Immature natural killer cell (primary cell): ENCODE results near the gene SLC29A3. TPM values are rescaled to one million over a fixed set of nuclear protein-coding genes. Genes with fewer than 3 reads are reported as not detected.
"Not testable (repeated sequence)": the region's sequence is repeated elsewhere in the genome, so short reads cannot be mapped to it uniquely, and the experiment has no call there.

ENCODE experiments used
- DNase-seq, 3 donors: peaks; one replicate each; pipeline ENCODE4 v3.0.0; 2022; ENCODE audit warnings: mixed read lengths in 1 of 3
- H3K27ac Mint-ChIP-seq, 6 donors: one replicate each; pipeline ENCODE4 v1.8.0; 2020; ENCODE audit warnings: mixed read lengths in 6 of 6, mild to moderate bottlenecking in 5 of 6, inconsistent platforms in 4 of 6, moderate library complexity in 3 of 6
- H3K27me3 Mint-ChIP-seq, 3 donors: one replicate each; pipeline ENCODE4 v1.8.0; 2020 to 2021; ENCODE audit warnings: low read depth in 3 of 3, mild to moderate bottlenecking in 3 of 3, mixed read lengths in 3 of 3, moderate library complexity in 3 of 3, inconsistent platforms in 1 of 3
- H3K36me3 Mint-ChIP-seq, 3 donors: one replicate each; pipeline ENCODE4 v1.8.0; 2020; ENCODE audit warnings: mixed read lengths in 3 of 3, inconsistent platforms in 2 of 3, mild to moderate bottlenecking in 2 of 3
- H3K4me1 Mint-ChIP-seq, 2 donors: one replicate each; pipeline ENCODE4 v1.8.0; 2020; ENCODE audit warnings: inconsistent platforms in 2 of 2, mild to moderate bottlenecking in 2 of 2, mixed read lengths in 2 of 2, moderate library complexity in 1 of 2
- H3K4me3 Mint-ChIP-seq, 5 donors: one replicate each; pipeline ENCODE4 v1.8.0; 2020; ENCODE audit warnings: mild to moderate bottlenecking in 5 of 5, mixed read lengths in 5 of 5, inconsistent platforms in 3 of 5, moderate library complexity in 3 of 5
- H3K9me3 Mint-ChIP-seq, 6 donors: one replicate each; pipeline ENCODE4 v1.8.0; 2020; ENCODE audit warnings: mild to moderate bottlenecking in 6 of 6, mixed read lengths in 6 of 6, inconsistent platforms in 4 of 6, moderate library complexity in 3 of 6
- polyA plus RNA-seq, 3 donors: library from polyadenylated mRNA; unstranded; fragments of 300-500 nt; fragmentation: Illumina TruSeq; gene quantifications; one replicate each; pipeline ENCODE4 v1.2.3, GENCODE V29; 2021

SLC29A3 gene
- polyA plus RNA-seq, 3 donors from 2014 or later: 7.9 to 12.8 (median 11.7) TPM

GRCh38 chr10:71344993-71345480 lies 26.0 kb downstream of the SLC29A3 start:
- Mint-ChIP-seq H3K4me3 (no peak overlapping the region), H3K9me3 (no peaks in the 10 kb centered on the region), H3K27me3 (no peaks in the 10 kb centered on the region), H3K36me3 (peaks cover 0 to 5% (median 4%) of the 10 kb centered on the region in 3 donors), H3K27ac (no peak overlapping the region), H3K4me1 (no peaks in the 10 kb centered on the region)
- no peak for DNase-seq

DNA sequence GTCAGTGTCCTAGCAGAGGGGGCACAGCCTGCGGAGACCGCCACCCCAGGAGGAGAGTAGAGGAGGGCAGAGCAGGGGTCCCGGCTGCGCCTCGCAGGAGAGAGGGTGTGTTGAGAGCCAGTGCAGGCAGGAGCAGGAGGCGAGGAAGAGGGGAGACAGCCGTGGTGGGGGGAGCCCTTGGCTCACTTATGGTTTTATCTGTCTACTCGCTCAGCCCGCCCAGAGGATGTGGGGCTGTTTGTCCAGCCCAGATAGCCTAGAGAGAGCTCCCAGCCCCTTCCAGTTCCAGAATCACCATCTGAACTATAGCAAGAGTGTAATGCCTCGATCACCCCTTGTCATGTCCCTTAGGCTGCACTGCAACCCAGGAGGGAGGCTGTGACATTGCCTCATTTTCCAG lies 26.6 kb downstream of the SLC29A3 start:
- Mint-ChIP-seq H3K4me1 (no peaks in the 10 kb centered on the region), H3K27ac (no peak overlapping the region), H3K27me3 (no peaks in the 10 kb centered on the region), H3K9me3 (no peaks in the 10 kb centered on the region), H3K36me3 (peaks cover 0 to 5% (median 4%) of the 10 kb centered on the region in 3 donors), H3K4me3 (no peak overlapping the region)
- no peak for DNase-seq

DNA sequence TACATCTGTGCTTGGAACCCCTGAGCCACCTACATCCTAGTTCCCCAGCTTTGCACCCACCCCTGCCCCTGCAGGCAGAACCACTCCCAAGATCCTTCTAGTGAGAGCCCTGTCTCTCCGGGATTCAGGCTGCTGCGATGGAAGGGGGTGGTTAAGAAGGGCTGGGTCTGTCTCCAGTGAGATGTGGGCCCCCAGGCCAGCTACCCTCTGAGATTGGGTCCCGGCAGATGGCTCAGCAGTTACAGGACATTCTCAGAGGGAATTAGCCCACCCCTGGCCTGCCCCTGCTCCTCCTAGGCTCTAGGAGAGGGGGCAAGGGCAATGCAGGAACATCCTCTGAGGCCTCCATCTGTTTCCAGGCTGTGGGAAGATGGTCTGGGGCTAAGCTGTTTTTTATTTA lies 27.7 kb downstream of the SLC29A3 start:
- H3K4me3 Mint-ChIP-seq: no peak overlapping the region
- H3K36me3 Mint-ChIP-seq: peaks cover 0 to 5% (median 4%) of the 10 kb centered on the region in 3 donors
- H3K27ac Mint-ChIP-seq: no peak overlapping the region
- no peaks in the 10 kb centered on the region for H3K4me1 Mint-ChIP-seq
- no peaks in the 10 kb centered on the region for H3K9me3 Mint-ChIP-seq
- no peaks in the 10 kb centered on the region for H3K27me3 Mint-ChIP-seq
- no peak for DNase-seq

DNA sequence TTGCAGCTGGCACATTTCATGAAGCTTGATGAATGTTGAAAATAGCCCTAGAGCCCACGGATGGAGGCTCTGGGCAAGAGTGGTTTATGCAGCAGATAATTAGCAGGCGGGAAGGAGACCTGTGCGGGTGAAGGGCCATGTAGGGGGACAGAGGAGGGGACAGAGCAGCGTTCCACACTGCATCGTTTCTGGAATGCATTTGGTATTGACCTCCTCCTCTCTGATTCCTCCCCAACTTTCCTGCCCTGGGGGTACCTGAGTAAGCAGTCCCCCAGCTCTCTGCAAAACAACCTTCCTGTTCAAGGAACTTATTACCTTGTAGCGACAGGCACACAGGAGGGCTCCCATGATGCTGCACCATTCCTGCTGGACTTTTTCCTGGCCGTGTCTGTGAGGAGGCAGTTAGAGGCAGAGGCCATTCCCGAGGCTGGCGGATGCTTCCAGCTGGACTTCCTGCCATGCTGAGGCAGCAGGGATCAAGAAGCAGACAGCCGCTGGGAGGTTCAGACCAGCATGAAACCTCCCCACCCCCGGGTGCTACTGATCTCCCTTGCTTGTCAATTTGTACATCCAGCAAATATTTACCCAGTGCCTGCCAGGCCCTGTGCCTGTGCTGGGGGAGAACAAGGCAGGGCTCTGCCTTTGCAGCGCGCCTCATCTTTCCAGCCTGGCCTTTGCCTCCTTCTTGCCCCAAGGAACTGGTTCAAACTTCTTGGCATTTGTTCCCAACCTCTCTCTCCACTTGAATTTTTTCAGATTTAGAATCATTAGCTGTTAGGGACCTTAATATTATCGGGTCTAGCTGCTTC lies 28.7 kb downstream of the SLC29A3 start:
- Mint-ChIP-seq H3K4me1 (no peaks in the 10 kb centered on the region), H3K4me3 (no peak overlapping the region), H3K9me3 (no peaks in the 10 kb centered on the region), H3K27ac (peak overlapping the region in 1 of 6 donors; percentile 48), H3K27me3 (no peaks in the 10 kb centered on the region), H3K36me3 (peaks cover 0 to 9% (median 5%) of the 10 kb centered on the region in 3 donors)
- DNase-seq: no peak

GRCh38 chr10:71348850-71349249 lies 29.8 kb downstream of the SLC29A3 start:
- no peak overlapping the region for H3K4me3 Mint-ChIP-seq
- H3K27ac Mint-ChIP-seq: no peak overlapping the region
- no peaks in the 10 kb centered on the region for H3K27me3 Mint-ChIP-seq
- H3K4me1 Mint-ChIP-seq: no peaks in the 10 kb centered on the region
- H3K9me3 Mint-ChIP-seq: no peaks in the 10 kb centered on the region
- peaks cover 3 to 12% (median 5%) of the 10 kb centered on the region in 3 donors for H3K36me3 Mint-ChIP-seq
- DNase-seq: no peak

- no peak for DNase-seq
- Mint-ChIP-seq H3K36me3 (peaks cover 3 to 14% (median 5%) of the 10 kb centered on the region in 3 donors), H3K27me3 (no peaks in the 10 kb centered on the region), H3K9me3 (no peaks in the 10 kb centered on the region), H3K4me3 (no peak overlapping the region), H3K27ac (no peak overlapping the region), H3K4me1 (no peaks in the 10 kb centered on the region)
Observed at GRCh38 chr10:71349406-71349805, 30.3 kb downstream of the SLC29A3 start.

DNA sequence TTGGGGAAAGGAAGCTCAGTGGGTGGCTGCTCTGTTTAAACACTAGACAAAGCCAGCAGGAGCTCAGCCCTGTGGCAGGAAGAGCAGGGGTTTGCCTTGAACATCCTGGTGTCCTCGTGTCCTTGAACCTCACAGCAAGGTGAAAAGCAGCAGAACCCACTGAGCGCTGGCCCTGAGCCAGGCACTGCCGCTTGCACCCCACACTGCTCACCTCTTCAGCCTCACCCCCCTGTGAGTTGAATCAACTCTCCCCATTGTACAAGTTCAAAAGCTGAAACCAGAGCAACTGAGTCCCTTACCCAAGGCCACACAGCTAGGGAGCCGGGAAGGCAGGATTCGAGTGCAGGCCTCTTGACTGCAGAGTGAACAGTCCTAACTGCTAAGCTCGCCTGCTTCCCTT lies 32.0 kb downstream of the SLC29A3 start:
- no peak overlapping the region for H3K27ac Mint-ChIP-seq
- no peaks in the 10 kb centered on the region for H3K4me1 Mint-ChIP-seq
- H3K27me3 Mint-ChIP-seq: no peaks in the 10 kb centered on the region
- no peak for DNase-seq
- no peak overlapping the region for H3K4me3 Mint-ChIP-seq
- no peaks in the 10 kb centered on the region for H3K9me3 Mint-ChIP-seq
- peaks cover 0 to 15% (median 3%) of the 10 kb centered on the region in 3 donors for H3K36me3 Mint-ChIP-seq

DNA sequence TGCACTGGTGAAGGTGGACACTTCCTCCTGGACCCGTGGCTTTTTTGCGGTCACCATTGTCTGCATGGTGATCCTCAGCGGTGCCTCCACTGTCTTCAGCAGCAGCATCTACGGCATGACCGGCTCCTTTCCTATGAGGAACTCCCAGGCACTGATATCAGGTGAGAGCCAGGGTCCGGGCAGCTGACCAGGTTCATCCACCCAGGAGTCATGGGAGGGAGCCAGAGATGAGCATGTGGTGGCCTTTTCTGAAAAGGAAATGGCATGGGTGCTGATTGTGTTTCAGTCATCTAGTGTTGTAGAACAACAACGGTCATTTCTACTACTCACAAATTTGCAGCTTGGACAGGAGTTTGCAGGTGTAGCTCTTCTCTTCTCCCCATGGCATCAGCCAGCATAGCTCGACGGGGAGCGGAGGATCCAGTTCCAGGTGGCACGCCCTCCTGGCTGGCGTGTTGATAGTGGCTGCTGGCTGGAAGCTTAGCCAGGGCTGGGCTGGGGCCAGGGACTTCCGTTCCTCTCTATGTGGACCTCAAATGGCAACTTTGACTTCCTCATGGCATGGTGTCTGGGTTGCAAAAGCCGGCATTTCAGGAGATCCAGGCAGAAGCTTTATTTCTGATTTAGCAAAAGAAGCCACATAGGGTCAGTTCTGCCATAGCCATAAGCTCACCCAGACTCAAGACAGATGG lies 32.7 kb downstream of the SLC29A3 start:
- H3K4me3 Mint-ChIP-seq: no peak overlapping the region
- H3K27ac Mint-ChIP-seq: no peak overlapping the region
- H3K9me3 Mint-ChIP-seq: no peaks in the 10 kb centered on the region
- peaks cover 0 to 18% (median 3%) of the 10 kb centered on the region in 3 donors for H3K36me3 Mint-ChIP-seq
- no peak for DNase-seq
- H3K4me1 Mint-ChIP-seq: no peaks in the 10 kb centered on the region
- no peaks in the 10 kb centered on the region for H3K27me3 Mint-ChIP-seq

GRCh38 chr10:71353639-71354038 lies 34.6 kb downstream of the SLC29A3 start:
- no peaks in the 10 kb centered on the region for H3K9me3 Mint-ChIP-seq
- no peak for DNase-seq
- no peak overlapping the region for H3K27ac Mint-ChIP-seq
- no peak overlapping the region for H3K4me3 Mint-ChIP-seq
- no peaks in the 10 kb centered on the region for H3K27me3 Mint-ChIP-seq
- H3K4me1 Mint-ChIP-seq: no peaks in the 10 kb centered on the region
- peaks cover 4 to 31% (median 15%) of the 10 kb centered on the region in 3 donors for H3K36me3 Mint-ChIP-seq

DNA sequence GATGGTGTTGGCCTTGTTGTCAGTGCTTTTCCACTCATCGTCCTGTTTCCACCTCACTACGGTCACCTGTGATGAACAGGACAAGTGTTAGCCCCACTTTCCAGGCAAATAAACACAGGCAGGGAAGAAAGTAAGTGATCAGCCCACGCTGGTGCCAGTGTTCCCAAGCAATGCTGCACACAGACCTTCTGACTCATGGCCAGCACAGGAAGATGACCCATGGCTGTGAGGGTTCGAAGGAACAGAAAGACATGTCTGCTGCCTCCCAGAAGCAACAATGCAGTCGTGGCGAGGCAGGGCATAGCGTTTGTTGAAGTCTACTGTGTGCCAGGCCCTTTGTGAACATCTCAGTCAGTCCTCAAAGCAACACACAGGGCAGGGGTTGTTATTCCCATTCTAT lies 35.7 kb downstream of the SLC29A3 start:
- no peaks in the 10 kb centered on the region for H3K9me3 Mint-ChIP-seq
- H3K4me1 Mint-ChIP-seq: no peaks in the 10 kb centered on the region
- H3K27me3 Mint-ChIP-seq: no peaks in the 10 kb centered on the region
- H3K36me3 Mint-ChIP-seq: peaks cover 11 to 35% (median 19%) of the 10 kb centered on the region in 3 donors
- H3K4me3 Mint-ChIP-seq: no peak overlapping the region
- no peak overlapping the region for H3K27ac Mint-ChIP-seq
- DNase-seq: no peak

DNA sequence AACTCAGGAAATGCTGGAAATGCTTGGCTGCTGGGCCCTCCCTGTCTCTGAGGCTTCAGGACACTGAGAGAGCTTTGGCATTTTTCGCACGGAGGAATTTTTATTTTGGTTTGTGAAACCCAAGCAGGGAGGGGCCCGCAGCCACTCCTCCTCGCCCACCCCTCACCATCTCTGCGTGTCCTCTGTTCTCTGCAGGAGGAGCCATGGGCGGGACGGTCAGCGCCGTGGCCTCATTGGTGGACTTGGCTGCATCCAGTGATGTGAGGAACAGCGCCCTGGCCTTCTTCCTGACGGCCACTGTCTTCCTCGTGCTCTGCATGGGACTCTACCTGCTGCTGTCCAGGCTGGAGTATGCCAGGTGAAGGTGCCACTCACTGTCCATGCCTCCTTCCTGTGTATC lies 36.8 kb downstream of the SLC29A3 start:
- DNase-seq: no peak
- H3K4me1 Mint-ChIP-seq: no peaks in the 10 kb centered on the region
- H3K27me3 Mint-ChIP-seq: no peaks in the 10 kb centered on the region
- H3K9me3 Mint-ChIP-seq: no peaks in the 10 kb centered on the region
- no peak overlapping the region for H3K4me3 Mint-ChIP-seq
- peaks cover 13 to 36% (median 20%) of the 10 kb centered on the region in 3 donors for H3K36me3 Mint-ChIP-seq
- no peak overlapping the region for H3K27ac Mint-ChIP-seq

- Mint-ChIP-seq H3K27ac (peak overlapping the region in 1 of 6 donors; percentile 53), H3K9me3 (no peaks in the 10 kb centered on the region), H3K4me3 (no peak overlapping the region), H3K27me3 (peaks cover 0 to 1% (median 0%) of the 10 kb centered on the region in 3 donors), H3K4me1 (no peaks in the 10 kb centered on the region), H3K36me3 (peaks cover 13 to 41% (median 29%) of the 10 kb centered on the region in 3 donors)
- no peak for DNase-seq
Observed at GRCh38 chr10:71357792-71358265, 38.8 kb downstream of the SLC29A3 start.

GRCh38 chr10:71358277-71358676 lies 39.2 kb downstream of the SLC29A3 start:
- no peak for DNase-seq
- H3K36me3 Mint-ChIP-seq: peaks cover 13 to 41% (median 30%) of the 10 kb centered on the region in 3 donors
- no peaks in the 10 kb centered on the region for H3K4me1 Mint-ChIP-seq
- H3K27me3 Mint-ChIP-seq: peaks cover 0 to 1% (median 0%) of the 10 kb centered on the region in 3 donors
- H3K27ac Mint-ChIP-seq: no peak overlapping the region
- H3K4me3 Mint-ChIP-seq: no peak overlapping the region
- no peaks in the 10 kb centered on the region for H3K9me3 Mint-ChIP-seq

DNA sequence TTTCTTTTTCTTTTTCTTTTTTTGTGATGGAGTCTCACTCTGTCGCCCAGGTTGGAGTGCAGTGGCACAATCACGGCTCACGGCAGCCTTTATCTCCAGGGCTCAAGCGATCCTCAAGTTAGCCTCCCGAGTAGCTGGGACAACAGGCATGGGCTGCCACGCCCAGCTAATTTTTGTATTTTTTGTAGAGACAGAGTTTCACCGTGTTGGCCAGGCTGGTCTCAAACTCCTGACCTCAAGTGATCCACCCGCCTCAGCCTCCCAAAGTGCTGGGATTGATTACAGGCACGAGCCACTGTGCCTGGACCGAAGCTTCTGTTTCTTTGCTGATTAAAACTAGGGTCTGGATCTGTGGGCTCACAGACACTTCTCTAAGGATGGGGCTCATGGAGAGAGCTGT lies 39.8 kb downstream of the SLC29A3 start:
- not testable (repeated sequence) for H3K27me3 Mint-ChIP-seq, H3K4me1 Mint-ChIP-seq, H3K9me3 Mint-ChIP-seq, DNase-seq, H3K27ac Mint-ChIP-seq, H3K4me3 Mint-ChIP-seq
- H3K36me3 Mint-ChIP-seq: peaks cover 13 to 40% (median 27%) of the 10 kb centered on the region in 3 donors
